MM.1S (cell line): ENCODE measurements around the gene OR52J3.

Experiments used
- EZH2 ChIP-seq: fragments of 300-600 bp; sonication (generic); optimal IDR thresholded peaks from 2 replicates; pipeline ENCODE3; 2017; ENCODE audit warnings: low read depth, mild to moderate bottlenecking, antibody characterized with exemption, low read length, mixed read lengths
- EZH2phosphoT487 ChIP-seq: fragments of 300-600 bp; sonication (generic); IDR thresholded peaks from 2 replicates; pipeline ENCODE4 v1.6.1; 2018; ENCODE audit warnings: antibody characterized with exemption, low read length
- TF ChIP-seq, protein P1 (sequence below): fragments of 300-600 bp; sonication (generic); IDR thresholded peaks from 2 replicates; pipeline ENCODE4 v1.5.1; 2016; ENCODE audit warnings: antibody characterized with exemption, low read length, mixed read lengths

GRCh38 chr11:5088556-5088955, 42.2 kb downstream of the OR52J3 start:
- TF ChIP-seq, protein P1, sequence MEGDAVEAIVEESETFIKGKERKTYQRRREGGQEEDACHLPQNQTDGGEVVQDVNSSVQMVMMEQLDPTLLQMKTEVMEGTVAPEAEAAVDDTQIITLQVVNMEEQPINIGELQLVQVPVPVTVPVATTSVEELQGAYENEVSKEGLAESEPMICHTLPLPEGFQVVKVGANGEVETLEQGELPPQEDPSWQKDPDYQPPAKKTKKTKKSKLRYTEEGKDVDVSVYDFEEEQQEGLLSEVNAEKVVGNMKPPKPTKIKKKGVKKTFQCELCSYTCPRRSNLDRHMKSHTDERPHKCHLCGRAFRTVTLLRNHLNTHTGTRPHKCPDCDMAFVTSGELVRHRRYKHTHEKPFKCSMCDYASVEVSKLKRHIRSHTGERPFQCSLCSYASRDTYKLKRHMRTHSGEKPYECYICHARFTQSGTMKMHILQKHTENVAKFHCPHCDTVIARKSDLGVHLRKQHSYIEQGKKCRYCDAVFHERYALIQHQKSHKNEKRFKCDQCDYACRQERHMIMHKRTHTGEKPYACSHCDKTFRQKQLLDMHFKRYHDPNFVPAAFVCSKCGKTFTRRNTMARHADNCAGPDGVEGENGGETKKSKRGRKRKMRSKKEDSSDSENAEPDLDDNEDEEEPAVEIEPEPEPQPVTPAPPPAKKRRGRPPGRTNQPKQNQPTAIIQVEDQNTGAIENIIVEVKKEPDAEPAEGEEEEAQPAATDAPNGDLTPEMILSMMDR, result no peak
- TF ChIP-seq EZH2 (no peak), EZH2phosphoT487 (no peak)
